HepG2 (cell line): ENCODE results near the gene ZNF217. TPM values are rescaled to one million over a fixed set of nuclear protein-coding genes. Genes with fewer than 3 reads are reported as not detected.
"Not testable (repeated sequence)": the region's sequence is repeated elsewhere in the genome, so short reads cannot be mapped to it uniquely, and the experiment has no call there.

Experiments used
- ATAC-seq: fragments of 200-7000 bp; cut with Tn5 transposase; 3 replicates; pipeline ENCODE4 v1.9.1; 2020; ENCODE audit warnings: mild to moderate bottlenecking, moderate library complexity
- BruUV-seq: library from RNA; stranded (reverse); fragments of 400-500 nt; replicated peaks from 2 replicates; lab custom pipeline; 2021; lab: Mats Ljungman, UMichigan
- CTCF ChIA-PET: fragments of 300-600 bp; formaldehyde crosslinking; extraction: SDS; loops from one replicate; lab custom pipeline; 2021; ENCODE audit warnings: low total read pairs, inconsistent platforms, low intra/inter-chr PET ratio; lab: Yijun Ruan, JAX
- POLR2A ChIA-PET: fragments of 350-600 bp; sonication (Branson Sonifier 250); formaldehyde crosslinking; loops from one replicate; lab custom pipeline; 2020; ENCODE audit warnings: antibody characterized with exemption, inconsistent platforms; lab: Yijun Ruan, JAX
- DNase-seq: peaks from one replicate; pipeline ENCODE4 v3.0.0-alpha.2; 2015; ENCODE audit warnings: low spot score
- FAIRE-seq: peaks from 3 replicates; lab custom pipeline; 2011; peaks lifted over from hg19 to GRCh38; lab: Jason Lieb, UNC
- H2AFZ ChIP-seq: one replicate; pipeline ENCODE4 v1.6.1; 2011; ENCODE audit warnings: low read length, inconsistent platforms
- H3K27ac ChIP-seq: fragments of 300-600 bp; 3 replicates; pipeline ENCODE4 v1.8.0; 2011; ENCODE audit warnings: mixed run types, mild to moderate bottlenecking, mixed read lengths, low read length, inconsistent platforms; ENCODE audit not compliant: insufficient read depth; ENCODE audit errors: extremely low read length
- H3K27me3 ChIP-seq, 2 experiments: fragments of 200-600 bp in 1 of 2; 2 replicates in 1 of 2; 3 replicates in 1 of 2; pipeline versions ENCODE4 v1.6.0 to v1.8.0; 2011; ENCODE audit warnings: low read length in 2 of 2, mild to moderate bottlenecking in 2 of 2, moderate library complexity in 2 of 2, inconsistent platforms in 1 of 2; ENCODE audit not compliant: insufficient read depth in 2 of 2, control insufficient read depth in 1 of 2
- H3K36me3 ChIP-seq, 2 experiments: fragments of 200-600 bp in 1 of 2; replicated peaks in 1 of 2; 2 replicates in 1 of 2; 3 replicates in 1 of 2; pipeline versions ENCODE4 v1.5.1 to v1.8.0; 2011; ENCODE audit warnings: low read length in 2 of 2, inconsistent platforms in 1 of 2; ENCODE audit not compliant: insufficient read depth in 2 of 2, control insufficient read depth in 1 of 2
- H3K4me1 ChIP-seq: 2 replicates; pipeline ENCODE4 v1.5.1; 2012; ENCODE audit warnings: low read length, inconsistent platforms; ENCODE audit not compliant: insufficient read depth
- H3K4me2 ChIP-seq: 2 replicates; pipeline ENCODE4 v1.6.0; 2011; ENCODE audit warnings: low read depth, low read length, inconsistent platforms
- H3K4me3 ChIP-seq, 3 experiments: fragments of 200-600 bp in 1 of 3; sonication (generic), shearing (Covaris generic) in 1 of 3; replicated peaks in 1 of 3; 2 replicates each; pipeline ENCODE4 v1.5.1; 2011 to 2016; ENCODE audit warnings: low read length in 3 of 3, inconsistent platforms in 2 of 3, low read depth in 2 of 3, mild to moderate bottlenecking in 2 of 3, control low read depth in 1 of 3, mixed read lengths in 1 of 3; ENCODE audit not compliant: insufficient read depth in 1 of 3
- H3K79me2 ChIP-seq: one replicate; pipeline ENCODE4 v1.6.1; 2011; ENCODE audit warnings: low read length, inconsistent platforms; ENCODE audit not compliant: insufficient read depth
- H3K9ac ChIP-seq: 2 replicates; pipeline ENCODE4 v1.6.0; 2011; ENCODE audit warnings: mild to moderate bottlenecking, low read depth, low read length, inconsistent platforms; ENCODE audit not compliant: insufficient read depth
- H3K9me3 ChIP-seq: 2 replicates; pipeline ENCODE4 v1.5.1; 2012; ENCODE audit warnings: mild to moderate bottlenecking, low read length
- H4K20me1 ChIP-seq: 2 replicates; pipeline ENCODE4 v1.6.0; 2011; ENCODE audit warnings: inconsistent platforms, mild to moderate bottlenecking, low read length, moderate library complexity; ENCODE audit not compliant: insufficient read depth
- E2F2 ChIP-seq: sonication (generic); formaldehyde crosslinking; IDR thresholded peaks from 2 replicates; pipeline ENCODE4 v1.4.0; 2020; ENCODE audit warnings: missing genetic modification reagents, borderline replicate concordance
- PLRG1 ChIP-seq: fragments of 450-650 bp; conservative IDR thresholded peaks from 2 replicates; pipeline ENCODE4 v1.6.1; 2016
- PPARG ChIP-seq: conservative IDR thresholded peaks from 2 replicates; pipeline ENCODE4 v1.6.1; 2016; ENCODE audit warnings: missing biosample characterization, missing genetic modification reagents
- ZFP41 ChIP-seq: sonication (generic); formaldehyde crosslinking; IDR thresholded peaks from 2 replicates; pipeline ENCODE4 v1.4.0; 2020; ENCODE audit warnings: mild to moderate bottlenecking, missing genetic modification reagents, borderline replicate concordance
- WGBS: methylation state at CpG from one replicate; pipeline ENCODE4 v1.1.6; 2017; ENCODE audit warnings: low lambda C conversion rate; 5-methylcytosine and 5-hydroxymethylcytosine counted together
- in situ Hi-C: cut with HindIII; loops from 2 replicates; pipeline ENCODE4 v1.10.0; 2017; ENCODE audit warnings: low pct_unique_long_range_greater_than_20kb; ENCODE audit not compliant: extremely low pct_ligation_motif_present
- intact Hi-C: fragments of 100-400 bp; cut with micrococcal nuclease; formaldehyde crosslinking; loops from one replicate; pipeline ENCODE4 v1.10.0; 2022; ENCODE audit not compliant: unreplicated experiment
- polyA plus RNA-seq, 8 experiments: library from polyadenylated mRNA; depleted of rRNA in 3 of 8; stranded (reverse) in 7 of 8; unstranded in 1 of 8; fragments of >200 nt; fragmentation: Illumina TruSeq in 4 of 8; extraction: Trizol in 4 of 8; gene quantifications; 2 replicates each; pipeline versions ENCODE4 v1.2.1 to v1.2.3, GENCODE V29; 2011 to 2016; ENCODE audit warnings: low read depth in 4 of 8, missing spikeins in 1 of 8, mixed read lengths in 1 of 8; ENCODE audit not compliant: insufficient read depth in 1 of 8
- total RNA-seq, 5 experiments: library from RNA; depleted of rRNA; stranded (reverse); fragments of >200 nt; fragmentation: Illumina TruSeq; extraction: Trizol; gene quantifications; 2 replicates each; pipeline ENCODE4 v1.2.3, GENCODE V29; 2016; ENCODE audit warnings: low read depth in 1 of 5
- TF ChIP-seq, protein P1 (sequence below): sonication (generic); formaldehyde crosslinking; IDR thresholded peaks from 2 replicates; pipeline ENCODE4 v1.9.0; 2021; ENCODE audit warnings: missing genetic modification reagents, borderline replicate concordance

ZNF217 gene
- total and polyA plus RNA-seq, 2 of the 13 experiments (the other 11 are each of a cell fraction or from before 2014, with no cell fraction given), result 22.3 to 29.8 TPM

DNA sequence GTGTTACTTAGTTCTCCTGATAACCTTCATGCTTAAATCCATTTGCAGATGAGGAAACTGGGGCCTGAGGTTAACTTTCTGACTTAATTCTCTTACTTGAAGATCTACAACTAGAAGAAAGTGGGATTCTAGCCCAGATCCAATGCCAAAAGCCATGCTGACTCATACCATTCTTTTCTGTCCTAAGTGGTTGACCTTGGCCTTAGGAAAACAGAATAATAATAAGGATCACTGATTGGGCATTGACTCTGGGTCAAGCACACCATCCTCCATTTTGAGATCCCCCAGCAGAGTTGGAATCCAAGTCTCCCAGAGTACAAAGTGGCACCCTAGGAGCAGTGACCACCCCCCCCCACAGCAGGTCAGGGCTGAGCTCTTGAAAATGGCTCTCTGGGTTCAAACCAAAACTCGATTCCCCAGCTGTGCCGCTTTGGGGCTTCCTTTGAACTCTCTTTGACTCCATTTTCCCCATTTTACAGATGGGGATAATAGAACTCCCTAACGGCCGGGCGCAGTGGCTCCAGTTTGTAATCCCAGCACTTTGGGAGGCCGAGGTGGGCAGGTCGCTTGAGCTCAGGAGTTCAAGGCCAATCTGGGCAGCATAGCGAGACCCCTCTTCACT, 12.8 kb upstream of the ZNF217 start (continued):
- TF ChIP-seq, protein P1, sequence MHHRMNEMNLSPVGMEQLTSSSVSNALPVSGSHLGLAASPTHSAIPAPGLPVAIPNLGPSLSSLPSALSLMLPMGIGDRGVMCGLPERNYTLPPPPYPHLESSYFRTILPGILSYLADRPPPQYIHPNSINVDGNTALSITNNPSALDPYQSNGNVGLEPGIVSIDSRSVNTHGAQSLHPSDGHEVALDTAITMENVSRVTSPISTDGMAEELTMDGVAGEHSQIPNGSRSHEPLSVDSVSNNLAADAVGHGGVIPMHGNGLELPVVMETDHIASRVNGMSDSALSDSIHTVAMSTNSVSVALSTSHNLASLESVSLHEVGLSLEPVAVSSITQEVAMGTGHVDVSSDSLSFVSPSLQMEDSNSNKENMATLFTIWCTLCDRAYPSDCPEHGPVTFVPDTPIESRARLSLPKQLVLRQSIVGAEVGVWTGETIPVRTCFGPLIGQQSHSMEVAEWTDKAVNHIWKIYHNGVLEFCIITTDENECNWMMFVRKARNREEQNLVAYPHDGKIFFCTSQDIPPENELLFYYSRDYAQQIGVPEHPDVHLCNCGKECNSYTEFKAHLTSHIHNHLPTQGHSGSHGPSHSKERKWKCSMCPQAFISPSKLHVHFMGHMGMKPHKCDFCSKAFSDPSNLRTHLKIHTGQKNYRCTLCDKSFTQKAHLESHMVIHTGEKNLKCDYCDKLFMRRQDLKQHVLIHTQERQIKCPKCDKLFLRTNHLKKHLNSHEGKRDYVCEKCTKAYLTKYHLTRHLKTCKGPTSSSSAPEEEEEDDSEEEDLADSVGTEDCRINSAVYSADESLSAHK (CRISPR knock-in tag), result no peak
- TF ChIP-seq PPARG (CRISPR knock-in tag) (no peak), PLRG1 (no peak), ZFP41 (no peak), E2F2 (no peak)

DNA sequence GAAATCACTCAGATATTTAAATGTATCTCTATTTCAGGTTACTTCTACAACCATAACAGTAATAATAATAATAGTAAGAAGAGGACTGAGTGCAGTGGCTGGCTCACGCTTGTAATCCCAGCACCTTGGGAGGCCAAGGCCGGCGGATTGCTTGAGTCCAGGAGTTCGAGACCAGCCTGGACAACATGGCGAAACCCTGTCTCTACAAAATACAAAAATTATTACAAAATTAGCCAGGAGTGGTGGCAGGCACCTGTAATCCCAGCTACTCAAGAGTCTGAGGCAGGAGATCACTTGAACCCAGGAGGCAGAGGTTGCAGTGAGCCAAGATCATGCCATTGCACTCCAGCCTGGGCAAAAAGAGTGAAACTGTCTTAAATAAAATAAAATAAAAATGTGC, 11.8 kb upstream of the ZNF217 start:
- H4K20me1 ChIP-seq, H3K9ac ChIP-seq, H3K27me3 ChIP-seq, BruUV-seq, H3K27ac ChIP-seq, FAIRE-seq, H3K4me3 ChIP-seq, CTCF ChIA-PET, H3K79me2 ChIP-seq, H3K9me3 ChIP-seq, DNase-seq, ATAC-seq, in situ Hi-C loops, H3K36me3 ChIP-seq, H3K4me2 ChIP-seq, H2AFZ ChIP-seq, intact Hi-C loops: not testable (repeated sequence)
- POLR2A ChIA-PET, result interaction anchor here (1.5 to 3.1 kb wide), 2 partner anchors 9 to 18 kb away, joined by 7 to 15 read pairs; no protein-coding TSS in a partner anchor
- 97% methylated on average over 5 of the region's 5 CpGs for WGBS
- H3K4me1 ChIP-seq, result peaks cover 41% of the 10 kb centered on the region

DNA sequence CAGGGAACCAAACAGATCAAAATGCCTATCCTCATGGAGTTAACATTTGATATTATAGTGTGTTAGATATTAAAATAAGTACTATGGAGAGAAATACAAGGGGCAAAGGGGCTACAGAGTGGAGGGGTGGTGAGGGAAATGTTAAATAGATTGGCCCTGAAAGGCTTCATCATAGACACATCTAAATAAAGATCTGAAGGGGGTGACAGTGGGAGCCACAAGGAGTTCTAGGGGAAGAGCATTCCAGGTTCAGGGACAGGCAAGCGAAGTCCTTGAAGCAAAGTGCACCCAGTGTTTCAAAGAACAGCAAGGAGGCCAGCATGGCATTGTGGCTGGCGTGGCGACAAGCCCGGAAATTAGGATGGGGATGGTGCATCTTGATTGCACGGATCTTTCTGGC, 11.2 kb upstream of the ZNF217 start:
- H3K36me3 ChIP-seq, H3K4me2 ChIP-seq, in situ Hi-C loops, H3K27ac ChIP-seq, FAIRE-seq, H3K9ac ChIP-seq, intact Hi-C loops, H4K20me1 ChIP-seq, H3K9me3 ChIP-seq, H2AFZ ChIP-seq, H3K27me3 ChIP-seq, CTCF ChIA-PET, H3K4me3 ChIP-seq, BruUV-seq, H3K79me2 ChIP-seq, DNase-seq, ATAC-seq: not testable (repeated sequence)
- H3K4me1 ChIP-seq, result peaks cover 42% of the 10 kb centered on the region
- 93% methylated on average over 4 of the region's 5 CpGs for WGBS
- POLR2A ChIA-PET, result interaction anchor here (3.1 kb wide), 1 partner anchor 18 kb away, joined by 15 read pairs; no protein-coding TSS in a partner anchor
